HG03025 (cell line): ENCODE data around the gene NOTCH4.
"Not testable (repeated sequence)": the region's sequence is repeated elsewhere in the genome, so short reads cannot be mapped to it uniquely, and the experiment has no call there.

Source experiments
- ATAC-seq: cut with Tn5 transposase; IDR thresholded peaks from one replicate; pipeline ENCODE4 v1.9.1; 2021; ENCODE audit warnings: mild to moderate bottlenecking, moderate library complexity; ENCODE audit not compliant: unreplicated experiment, low FRiP score

The NOTCH4 gene

GRCh38 chr6:32220021-32220420 is 3.8 kb downstream of the NOTCH4 start:
- ATAC-seq = no peak

- no peak for ATAC-seq
These were observed 5.7 kb downstream of the NOTCH4 start for GRCh38 chr6:32218167-32218566.

GRCh38 chr6:32216998-32217397 is 6.9 kb downstream of the NOTCH4 start:
- ATAC-seq = no peak

- ATAC-seq = no peak
These were observed 7.6 kb downstream of the NOTCH4 start for GRCh38 chr6:32216285-32216684.

- no peak for ATAC-seq
These were observed 8.2 kb downstream of the NOTCH4 start for GRCh38 chr6:32215617-32216016.

- ATAC-seq = no peak
These were observed 9.7 kb downstream of the NOTCH4 start for GRCh38 chr6:32214126-32214525.

- no peak for ATAC-seq
These were observed 10.2 kb downstream of the NOTCH4 start for GRCh38 chr6:32213649-32214048.

- ATAC-seq = no peak
These were observed 11.6 kb downstream of the NOTCH4 start for GRCh38 chr6:32212076-32212760.

GRCh38 chr6:32211432-32211831 is 12.4 kb downstream of the NOTCH4 start:
- not testable (repeated sequence) for ATAC-seq

- ATAC-seq = no peak
These were observed 13.7 kb downstream of the NOTCH4 start for GRCh38 chr6:32210191-32210601.

- no peak for ATAC-seq
These were observed 14.9 kb downstream of the NOTCH4 start for GRCh38 chr6:32208996-32209395.

GRCh38 chr6:32204268-32204715 is 19.6 kb downstream of the NOTCH4 start:
- ATAC-seq = no peak

GRCh38 chr6:32203426-32204267 is 20.2 kb downstream of the NOTCH4 start:
- no peak for ATAC-seq

GRCh38 chr6:32202186-32202585 is 21.7 kb downstream of the NOTCH4 start:
- ATAC-seq = no peak

- ATAC-seq = no peak
These were observed 23.0 kb downstream of the NOTCH4 start for GRCh38 chr6:32200711-32201475.

- no peak for ATAC-seq
These were observed 25.0 kb downstream of the NOTCH4 start for GRCh38 chr6:32198866-32199265.

- no peak for ATAC-seq
These were observed 25.5 kb downstream of the NOTCH4 start for GRCh38 chr6:32198345-32198696.

- ATAC-seq = no peak
These were observed 26.9 kb downstream of the NOTCH4 start for GRCh38 chr6:32196682-32197616.

GRCh38 chr6:32195902-32196681 is 27.8 kb downstream of the NOTCH4 start:
- peak; percentile 75 for ATAC-seq

GRCh38 chr6:32195652-32195901 is 28.3 kb downstream of the NOTCH4 start:
- no peak for ATAC-seq
